CD14-positive monocyte (primary cell): ENCODE data around the gene MYH3. TPM values are rescaled to one million over a fixed set of nuclear protein-coding genes. Genes with fewer than 3 reads are reported as not detected.

Experiments used
- DNase-seq, 3 donors: peaks; one replicate each; pipeline ENCODE4 v3.0.0-alpha.2; 2011 to 2022
- H2AFZ ChIP-seq: 2 replicates; pipeline ENCODE4 v1.6.0; 2012; ENCODE audit warnings: mild to moderate bottlenecking, low read depth, low read length, inconsistent platforms; ENCODE audit not compliant: insufficient read depth, poor library complexity, severe bottlenecking
- H3K27ac ChIP-seq, 2 donors: 1 replicate in 1 of 2; 2 replicates in 1 of 2; pipeline ENCODE4 v1.5.1; 2012 to 2013; ENCODE audit warnings: low read length in 2 of 2, control low read depth in 1 of 2, inconsistent platforms in 1 of 2, low read depth in 1 of 2, mild to moderate bottlenecking in 1 of 2
- H3K27me3 ChIP-seq, 2 donors: one replicate each; pipeline versions ENCODE4 v1.6.0 to v1.6.1; 2011 to 2013; ENCODE audit warnings: low read length in 2 of 2; ENCODE audit not compliant: control insufficient read depth in 2 of 2, insufficient read depth in 2 of 2
- H3K36me3 ChIP-seq, 2 donors: replicated peaks in 1 of 2; 1 replicate in 1 of 2; 2 replicates in 1 of 2; pipeline versions ENCODE4 v1.5.1 to v1.6.1; 2012 to 2013; ENCODE audit warnings: low read length in 2 of 2, control low read depth in 1 of 2, inconsistent platforms in 1 of 2, mild to moderate bottlenecking in 1 of 2; ENCODE audit not compliant: insufficient read depth in 2 of 2, control insufficient read depth in 1 of 2
- H3K4me1 ChIP-seq, 2 donors: 1 replicate in 1 of 2; 2 replicates in 1 of 2; pipeline versions ENCODE4 v1.5.1 to v1.6.1; 2012 to 2013; ENCODE audit warnings: low read length in 2 of 2, control low read depth in 1 of 2, inconsistent platforms in 1 of 2, mild to moderate bottlenecking in 1 of 2, moderate library complexity in 1 of 2; ENCODE audit not compliant: insufficient read depth in 2 of 2, control insufficient read depth in 1 of 2
- H3K4me2 ChIP-seq: replicated peaks from 2 replicates; pipeline ENCODE3; 2012; ENCODE audit warnings: low read length, moderate library complexity, mild to moderate bottlenecking; ENCODE audit not compliant: poor library complexity, severe bottlenecking; ENCODE audit errors: extremely low read depth
- H3K4me3 ChIP-seq, 3 experiments: fragments of 200-600 bp in 1 of 3; sonication (generic) in 1 of 3; replicated peaks in 1 of 3; 1 replicate in 2 of 3; 2 replicates in 1 of 3; pipeline ENCODE4 v1.5.1; 2011 to 2013; ENCODE audit warnings: low read length in 3 of 3, mild to moderate bottlenecking in 3 of 3, control low read depth in 2 of 3, low read depth in 2 of 3, inconsistent platforms in 1 of 3, moderate library complexity in 1 of 3
- H3K79me2 ChIP-seq: 2 replicates; pipeline ENCODE4 v1.6.0; 2012; ENCODE audit warnings: mild to moderate bottlenecking, control low read depth, inconsistent platforms, low read length, moderate library complexity; ENCODE audit not compliant: insufficient read depth
- H3K9ac ChIP-seq: 2 replicates; pipeline ENCODE4 v1.6.0; 2017; ENCODE audit warnings: low read length, mild to moderate bottlenecking; ENCODE audit not compliant: insufficient read depth, poor library complexity, severe bottlenecking
- H3K9me3 ChIP-seq, 2 donors: replicated peaks in 1 of 2; 1 replicate in 1 of 2; 2 replicates in 1 of 2; pipeline versions ENCODE4 v1.5.1 to v1.6.1; 2012 to 2013; ENCODE audit warnings: low read length in 2 of 2, control low read depth in 1 of 2; ENCODE audit not compliant: control insufficient read depth in 1 of 2, insufficient read depth in 1 of 2
- H4K20me1 ChIP-seq: 2 replicates; pipeline ENCODE4 v1.6.0; 2012; ENCODE audit warnings: mild to moderate bottlenecking, low read length, control low read depth, moderate library complexity; ENCODE audit not compliant: insufficient read depth
- H3K27ac Mint-ChIP-seq, 7 donors: one replicate each; pipeline ENCODE4 v1.8.0; 2020; ENCODE audit warnings: mild to moderate bottlenecking in 7 of 7, mixed read lengths in 7 of 7, moderate library complexity in 6 of 7, inconsistent platforms in 2 of 7
- H3K27me3 Mint-ChIP-seq, 3 donors: one replicate each; pipeline ENCODE4 v1.8.0; 2021 to 2022; ENCODE audit warnings: low read depth in 3 of 3, mild to moderate bottlenecking in 3 of 3, mixed read lengths in 3 of 3, moderate library complexity in 3 of 3, inconsistent platforms in 1 of 3
- H3K36me3 Mint-ChIP-seq, 2 donors: one replicate each; pipeline ENCODE4 v1.8.0; 2020; ENCODE audit warnings: mixed read lengths in 2 of 2, inconsistent platforms in 1 of 2, mild to moderate bottlenecking in 1 of 2
- H3K4me1 Mint-ChIP-seq: one replicate; pipeline ENCODE4 v1.8.0; 2020; ENCODE audit warnings: mild to moderate bottlenecking, mixed read lengths
- H3K4me3 Mint-ChIP-seq, 2 donors: one replicate each; pipeline ENCODE4 v1.8.0; 2020; ENCODE audit warnings: mild to moderate bottlenecking in 2 of 2, mixed read lengths in 2 of 2, moderate library complexity in 1 of 2
- H3K9me3 Mint-ChIP-seq, 7 donors: one replicate each; pipeline ENCODE4 v1.8.0; 2020 to 2022; ENCODE audit warnings: mixed read lengths in 7 of 7, mild to moderate bottlenecking in 6 of 7, moderate library complexity in 6 of 7, inconsistent platforms in 2 of 7
- WGBS: methylation state at CpG from one replicate; pipeline ENCODE4 v1.1.5; 2013; ENCODE audit warnings: missing lambda C conversion rate; ENCODE audit not compliant: insufficient coverage; 5-methylcytosine and 5-hydroxymethylcytosine counted together
- intact Hi-C, 2 donors: fragments of 100-400 bp; cut with micrococcal nuclease; formaldehyde crosslinking; loops; one replicate each; pipeline versions ENCODE4 v1.15.0 to v1.15.1; 2023
- polyA plus RNA-seq, 3 donors: library from polyadenylated mRNA; depleted of rRNA in 1 of 3; unstranded in 2 of 3; stranded (reverse) in 1 of 3; fragments of 300-500 nt in 2 of 3; fragments of >200 nt in 1 of 3; fragmentation: Illumina TruSeq in 2 of 3; gene quantifications; 1 replicate in 2 of 3; 2 replicates in 1 of 3; pipeline ENCODE4 v1.2.3, GENCODE V29; 2012 to 2021
- TF ChIP-seq, protein P1 (sequence below): fragments of 200-600 bp; IDR thresholded peaks from one replicate; pipeline ENCODE4 v1.8.0; 2022; ENCODE audit warnings: antibody characterized with exemption, mild to moderate bottlenecking

The MYH3 gene
- polyA plus RNA-seq, 3 donors: 0.13 to 5.7 TPM; not detected in 1

DNA sequence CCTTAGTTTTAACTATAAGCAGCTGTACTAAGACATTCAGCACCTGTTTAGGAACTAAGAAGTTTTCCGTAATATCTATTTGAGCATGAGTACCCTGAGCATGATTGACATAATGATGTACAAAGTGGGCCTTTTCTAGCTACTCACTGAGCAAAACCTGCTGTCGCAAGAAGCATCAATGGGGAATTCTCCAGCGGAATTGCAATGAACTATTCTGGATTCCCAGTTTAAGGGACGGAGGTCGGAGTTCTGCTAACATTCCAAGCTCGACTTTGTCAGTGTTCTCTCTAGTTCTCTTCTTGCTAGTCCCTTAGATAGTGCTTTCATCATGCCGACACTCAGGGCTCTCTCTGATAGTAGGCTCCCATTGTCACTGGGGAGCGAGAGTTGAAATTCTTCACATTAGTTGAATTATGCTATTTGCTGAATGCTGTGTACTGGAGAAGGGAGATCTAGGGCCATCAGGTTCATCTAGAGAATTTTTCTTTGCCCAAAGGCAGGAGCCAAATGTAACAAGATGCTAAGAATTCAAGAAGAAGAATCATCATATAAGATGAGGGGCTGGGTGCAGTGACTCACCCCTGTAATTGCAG is 67.5 kb downstream of the MYH3 start:
- intact Hi-C loops: no loop called here
- 95% methylated on average over 6 of the region's 8 CpGs for WGBS
- DNase-seq: no peak
- H3K27ac ChIP-seq: no peak overlapping the region
- no peaks in the 10 kb centered on the region for H3K27me3 ChIP-seq
- H3K9me3 ChIP-seq: no peaks in the 10 kb centered on the region
- no peak overlapping the region for H3K4me2 ChIP-seq
- H3K79me2 ChIP-seq: no peaks in the 10 kb centered on the region
- TF ChIP-seq, protein P1, sequence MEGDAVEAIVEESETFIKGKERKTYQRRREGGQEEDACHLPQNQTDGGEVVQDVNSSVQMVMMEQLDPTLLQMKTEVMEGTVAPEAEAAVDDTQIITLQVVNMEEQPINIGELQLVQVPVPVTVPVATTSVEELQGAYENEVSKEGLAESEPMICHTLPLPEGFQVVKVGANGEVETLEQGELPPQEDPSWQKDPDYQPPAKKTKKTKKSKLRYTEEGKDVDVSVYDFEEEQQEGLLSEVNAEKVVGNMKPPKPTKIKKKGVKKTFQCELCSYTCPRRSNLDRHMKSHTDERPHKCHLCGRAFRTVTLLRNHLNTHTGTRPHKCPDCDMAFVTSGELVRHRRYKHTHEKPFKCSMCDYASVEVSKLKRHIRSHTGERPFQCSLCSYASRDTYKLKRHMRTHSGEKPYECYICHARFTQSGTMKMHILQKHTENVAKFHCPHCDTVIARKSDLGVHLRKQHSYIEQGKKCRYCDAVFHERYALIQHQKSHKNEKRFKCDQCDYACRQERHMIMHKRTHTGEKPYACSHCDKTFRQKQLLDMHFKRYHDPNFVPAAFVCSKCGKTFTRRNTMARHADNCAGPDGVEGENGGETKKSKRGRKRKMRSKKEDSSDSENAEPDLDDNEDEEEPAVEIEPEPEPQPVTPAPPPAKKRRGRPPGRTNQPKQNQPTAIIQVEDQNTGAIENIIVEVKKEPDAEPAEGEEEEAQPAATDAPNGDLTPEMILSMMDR: no peak
- no peaks in the 10 kb centered on the region for H4K20me1 ChIP-seq
- no peak overlapping the region for H3K4me3 Mint-ChIP-seq
- H3K27me3 Mint-ChIP-seq: peaks cover 1 to 6% (median 4%) of the 10 kb centered on the region in 3 donors
- H3K9ac ChIP-seq: no peak overlapping the region
- no peak overlapping the region for H3K27ac Mint-ChIP-seq
- H3K36me3 ChIP-seq: no peaks in the 10 kb centered on the region
- no peaks in the 10 kb centered on the region for H3K4me1 ChIP-seq
- H3K4me3 ChIP-seq: no peak overlapping the region
- peaks cover 0 to 2% (median 0%) of the 10 kb centered on the region in 7 donors for H3K9me3 Mint-ChIP-seq
- H2AFZ ChIP-seq: no peak overlapping the region
- no peaks in the 10 kb centered on the region for H3K4me1 Mint-ChIP-seq
- no peaks in the 10 kb centered on the region for H3K36me3 Mint-ChIP-seq

DNA sequence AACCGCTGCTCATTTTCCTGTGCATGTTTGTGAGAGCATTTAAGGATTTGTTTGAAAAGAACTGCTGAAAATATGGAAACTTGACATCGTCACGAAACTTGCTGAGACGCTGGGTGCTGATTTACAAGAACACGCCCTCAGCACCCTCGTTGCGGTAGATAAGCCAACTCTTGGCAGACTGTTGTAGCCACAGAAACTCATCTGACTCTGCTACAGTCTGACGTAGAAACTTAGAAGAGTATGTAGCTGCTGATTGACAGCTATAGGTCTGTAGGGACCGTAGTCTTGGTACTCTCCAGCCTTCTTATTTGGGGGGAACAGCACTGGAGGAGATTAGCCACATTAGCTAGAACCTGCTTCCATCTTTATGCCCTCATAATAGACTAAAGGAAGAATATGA is 71.6 kb downstream of the MYH3 start:
- Mint-ChIP-seq H3K27me3 (peaks cover 0 to 8% (median 5%) of the 10 kb centered on the region in 3 donors), H3K27ac (no peak overlapping the region), H3K4me3 (no peak overlapping the region), H3K9me3 (peaks cover 0 to 2% (median 0%) of the 10 kb centered on the region in 7 donors), H3K36me3 (no peaks in the 10 kb centered on the region), H3K4me1 (no peaks in the 10 kb centered on the region)
- Histone ChIP-seq H4K20me1 (no peaks in the 10 kb centered on the region), H3K36me3 (no peaks in the 10 kb centered on the region), H3K9me3 (no peaks in the 10 kb centered on the region), H2AFZ (no peak overlapping the region), H3K4me1 (no peaks in the 10 kb centered on the region), H3K27me3 (peaks cover 0 to 4% of the 10 kb centered on the region in 2 donors), H3K4me3 (no peak overlapping the region), H3K9ac (no peak overlapping the region), H3K4me2 (no peak overlapping the region), H3K79me2 (no peaks in the 10 kb centered on the region), H3K27ac (no peak overlapping the region)
- 90% methylated on average over 6 of the region's 9 CpGs for WGBS
- TF ChIP-seq, protein P1: no peak
- DNase-seq: no peak
- intact Hi-C loops: no loop called here
